ENCODE measurements around the gene DUOXA2.

The DUOXA2 gene

GRCh38 chr15:45146405-45146804 lies 32.3 kb downstream of the DUOXA2 start:
- H3K4me3 ChIP-seq (ENCODE audit: low read length, poor library complexity, severe bottlenecking): no peak overlapping the region
- no peak for TF ChIP-seq EZH2phosphoT487 (IDR thresholded peaks at IDR 0.05; ENCODE audit: borderline replicate concordance)
- no peak for TF ChIP-seq CTCF (conservative IDR thresholded peaks at IDR 0.05; ENCODE audit: low read length)
- H3K4me1 ChIP-seq (ENCODE audit: insufficient read depth, low read length, poor library complexity, severe bottlenecking): peaks cover 5% of the 10 kb centered on the region
- no peaks in the 10 kb centered on the region for H4K20me1 ChIP-seq (ENCODE audit: insufficient read depth, low read length, poor library complexity, severe bottlenecking)
- H3F3A ChIP-seq (ENCODE audit: low read depth): no peaks in the 10 kb centered on the region
- no peaks in the 10 kb centered on the region for H3K9me3 ChIP-seq (ENCODE audit: insufficient read depth, low read depth, low read length)
- H3K36me3 ChIP-seq (ENCODE audit: insufficient read depth, low read length): no peaks in the 10 kb centered on the region
- H3K4me2 ChIP-seq (ENCODE audit: low read depth, low read length, poor library complexity, severe bottlenecking): no peak overlapping the region
- H3K9ac ChIP-seq (ENCODE audit: low read depth, low read length, poor library complexity, severe bottlenecking): no peak overlapping the region
- no peak overlapping the region for H2AFZ ChIP-seq (ENCODE audit: low read length)
- no peaks in the 10 kb centered on the region for H3K79me2 ChIP-seq (ENCODE audit: insufficient read depth, low read length)
- H3K9me2 ChIP-seq (replicated peaks; ENCODE audit: low read depth, low read length): no peaks in the 10 kb centered on the region
- no peaks in the 10 kb centered on the region for H3K27me3 ChIP-seq (ENCODE audit: insufficient read depth, low read length, poor library complexity, severe bottlenecking)

GRCh38 chr15:45147606-45148005 lies 33.5 kb downstream of the DUOXA2 start:
- Histone ChIP-seq H3K79me2 (ENCODE audit: insufficient read depth, low read length) (no peaks in the 10 kb centered on the region), H3K9me3 (ENCODE audit: insufficient read depth, low read depth, low read length) (no peaks in the 10 kb centered on the region), H4K20me1 (ENCODE audit: insufficient read depth, low read length, poor library complexity, severe bottlenecking) (no peaks in the 10 kb centered on the region), H3K4me1 (ENCODE audit: insufficient read depth, low read length, poor library complexity, severe bottlenecking) (peaks cover 5% of the 10 kb centered on the region), H3K4me3 (ENCODE audit: low read length, poor library complexity, severe bottlenecking) (no peak overlapping the region), H3K36me3 (ENCODE audit: insufficient read depth, low read length) (no peaks in the 10 kb centered on the region), H3K9ac (ENCODE audit: low read depth, low read length, poor library complexity, severe bottlenecking) (no peak overlapping the region), H3K27me3 (ENCODE audit: insufficient read depth, low read length, poor library complexity, severe bottlenecking) (no peaks in the 10 kb centered on the region), H2AFZ (ENCODE audit: low read length) (no peak overlapping the region), H3F3A (ENCODE audit: low read depth) (no peaks in the 10 kb centered on the region), H3K4me2 (ENCODE audit: low read depth, low read length, poor library complexity, severe bottlenecking) (no peak overlapping the region), H3K9me2 (replicated peaks; ENCODE audit: low read depth, low read length) (no peaks in the 10 kb centered on the region)
- TF ChIP-seq EZH2phosphoT487 (IDR thresholded peaks at IDR 0.05; ENCODE audit: borderline replicate concordance) (no peak), CTCF (conservative IDR thresholded peaks at IDR 0.05; ENCODE audit: low read length) (no peak)

GRCh38 chr15:45148076-45149059 lies 34.2 kb downstream of the DUOXA2 start:
- Histone ChIP-seq H3K9ac (ENCODE audit: low read depth, low read length, poor library complexity, severe bottlenecking) (no peak overlapping the region), H3K4me2 (ENCODE audit: low read depth, low read length, poor library complexity, severe bottlenecking) (no peak overlapping the region), H2AFZ (ENCODE audit: low read length) (no peak overlapping the region), H3K27me3 (ENCODE audit: insufficient read depth, low read length, poor library complexity, severe bottlenecking) (no peaks in the 10 kb centered on the region), H3K4me3 (ENCODE audit: low read length, poor library complexity, severe bottlenecking) (no peak overlapping the region), H3K36me3 (ENCODE audit: insufficient read depth, low read length) (no peaks in the 10 kb centered on the region), H3K4me1 (ENCODE audit: insufficient read depth, low read length, poor library complexity, severe bottlenecking) (peaks cover 5% of the 10 kb centered on the region), H3K9me2 (replicated peaks; ENCODE audit: low read depth, low read length) (no peaks in the 10 kb centered on the region), H3K9me3 (ENCODE audit: insufficient read depth, low read depth, low read length) (no peaks in the 10 kb centered on the region), H3F3A (ENCODE audit: low read depth) (no peaks in the 10 kb centered on the region), H3K79me2 (ENCODE audit: insufficient read depth, low read length) (no peaks in the 10 kb centered on the region), H4K20me1 (ENCODE audit: insufficient read depth, low read length, poor library complexity, severe bottlenecking) (no peaks in the 10 kb centered on the region)
- TF ChIP-seq EZH2phosphoT487 (IDR thresholded peaks at IDR 0.05; ENCODE audit: borderline replicate concordance) (no peak), CTCF (conservative IDR thresholded peaks at IDR 0.05; ENCODE audit: low read length) (no peak)
